KG1 (cell line): Measurements from ENCODE around the gene RFC3.

Experiments
- DNase-seq: peaks from one replicate; lab custom pipeline; 2025; lab: John Stamatoyannopoulos, UW

The RFC3 gene

GRCh38 chr13:33868343-33868994 is 50.5 kb downstream of the RFC3 start:
- no peak for DNase-seq

- no peak for DNase-seq
These were observed 51.1 kb downstream of the RFC3 start for GRCh38 chr13:33869005-33869404.

GRCh38 chr13:33870046-33870668 is 52.2 kb downstream of the RFC3 start:
- DNase-seq: no peak

- DNase-seq: no peak
These were observed 53.5 kb downstream of the RFC3 start for GRCh38 chr13:33871207-33872004.

GRCh38 chr13:33872005-33872351 is 54.0 kb downstream of the RFC3 start:
- DNase-seq: no peak

- DNase-seq: no peak
These were observed 55.4 kb downstream of the RFC3 start for GRCh38 chr13:33873251-33873908.

GRCh38 chr13:33874871-33875270 is 56.9 kb downstream of the RFC3 start:
- no peak for DNase-seq

GRCh38 chr13:33875618-33876401 is 57.9 kb downstream of the RFC3 start:
- no peak for DNase-seq

GRCh38 chr13:33876716-33877394 is 58.9 kb downstream of the RFC3 start:
- no peak for DNase-seq

- DNase-seq: no peak
These were observed 61.2 kb downstream of the RFC3 start for GRCh38 chr13:33879118-33879517.

GRCh38 chr13:33882804-33883203 is 64.9 kb downstream of the RFC3 start:
- DNase-seq: no peak

GRCh38 chr13:33884531-33885220 is 66.7 kb downstream of the RFC3 start:
- no peak for DNase-seq
